HEK293 (cell line): ENCODE measurements around the gene SRSF9.

Experiments
- CTCF ChIP-seq: fragments of 450-650 bp; formaldehyde crosslinking; IDR thresholded peaks from 2 replicates; pipeline ENCODE4 v1.5.1; 2016; ENCODE audit warnings: missing biosample characterization, missing genetic modification characterization
- GFI1B ChIP-seq: fragments of 450-650 bp; formaldehyde crosslinking; IDR thresholded peaks from 2 replicates; pipeline ENCODE4 v1.5.1; 2016; ENCODE audit warnings: missing biosample characterization, missing genetic modification characterization
- KLF16 ChIP-seq: fragments of 450-650 bp; formaldehyde crosslinking; IDR thresholded peaks from 2 replicates; pipeline ENCODE4 v1.5.1; 2017; ENCODE audit warnings: missing biosample characterization, missing genetic modification characterization
- PRDM1 ChIP-seq: fragments of 450-650 bp; formaldehyde crosslinking; IDR thresholded peaks from 2 replicates; pipeline ENCODE4; 2016; ENCODE audit warnings: missing biosample characterization, missing genetic modification characterization
- PRDM2 ChIP-seq: fragments of 450-650 bp; formaldehyde crosslinking; IDR thresholded peaks from 2 replicates; pipeline ENCODE4 v1.5.1; 2016; ENCODE audit warnings: missing biosample characterization, missing genetic modification characterization, borderline replicate concordance
- REST ChIP-seq: fragments of 450-650 bp; formaldehyde crosslinking; IDR thresholded peaks from 2 replicates; pipeline ENCODE4 v1.5.1; 2016; ENCODE audit warnings: missing biosample characterization, missing genetic modification characterization
- ZBTB20 ChIP-seq: fragments of 450-650 bp; formaldehyde crosslinking; IDR thresholded peaks from 2 replicates; pipeline ENCODE4 v1.5.1; 2016; ENCODE audit warnings: missing biosample characterization, missing genetic modification characterization
- ZBTB6 ChIP-seq: fragments of 450-650 bp; formaldehyde crosslinking; IDR thresholded peaks from 2 replicates; pipeline ENCODE4 v1.5.1; 2017; ENCODE audit warnings: missing biosample characterization, missing genetic modification characterization
- ZBTB7A ChIP-seq: fragments of 450-650 bp; formaldehyde crosslinking; IDR thresholded peaks from 2 replicates; pipeline ENCODE4 v1.5.1; 2016; ENCODE audit warnings: low read depth, missing biosample characterization, missing genetic modification characterization
- ZBTB8A ChIP-seq: fragments of 450-650 bp; formaldehyde crosslinking; IDR thresholded peaks from 2 replicates; pipeline ENCODE4 v1.5.1; 2016; ENCODE audit warnings: missing biosample characterization, missing genetic modification characterization
- ZNF202 ChIP-seq: fragments of 450-650 bp; formaldehyde crosslinking; IDR thresholded peaks from 2 replicates; pipeline ENCODE4 v1.5.1; 2016; ENCODE audit warnings: missing biosample characterization, missing genetic modification characterization, borderline replicate concordance
- ZNF335 ChIP-seq: fragments of 450-650 bp; formaldehyde crosslinking; conservative IDR thresholded peaks from 2 replicates; pipeline ENCODE4 v1.5.1; 2016; ENCODE audit warnings: missing biosample characterization, missing genetic modification characterization
- ZNF341 ChIP-seq: fragments of 450-650 bp; formaldehyde crosslinking; IDR thresholded peaks from 2 replicates; pipeline ENCODE4; 2016; ENCODE audit warnings: low read depth, missing biosample characterization, missing genetic modification characterization
- ZNF37A ChIP-seq: fragments of 450-650 bp; IDR thresholded peaks from 2 replicates; pipeline ENCODE4 v1.5.1; 2018; ENCODE audit warnings: missing biosample characterization, missing genetic modification characterization
- ZNF404 ChIP-seq: fragments of 450-650 bp; formaldehyde crosslinking; IDR thresholded peaks from 2 replicates; pipeline ENCODE4 v1.5.1; 2017; ENCODE audit warnings: missing biosample characterization, missing genetic modification characterization
- ZNF521 ChIP-seq: fragments of 450-650 bp; formaldehyde crosslinking; IDR thresholded peaks from 2 replicates; pipeline ENCODE4 v1.5.1; 2017; ENCODE audit warnings: missing biosample characterization, mild to moderate bottlenecking, missing genetic modification characterization
- ZNF548 ChIP-seq: fragments of 450-650 bp; formaldehyde crosslinking; IDR thresholded peaks from 2 replicates; pipeline ENCODE4 v1.5.1; 2016; ENCODE audit warnings: missing biosample characterization, missing genetic modification characterization
- ZNF639 ChIP-seq: fragments of 450-650 bp; formaldehyde crosslinking; IDR thresholded peaks from 2 replicates; pipeline ENCODE4 v1.5.1; 2016; ENCODE audit warnings: missing biosample characterization, missing genetic modification characterization
- ZNF692 ChIP-seq: fragments of 450-650 bp; formaldehyde crosslinking; IDR thresholded peaks from 2 replicates; pipeline ENCODE4 v1.5.1; 2016; ENCODE audit warnings: missing biosample characterization, missing genetic modification characterization
- ZNF704 ChIP-seq: fragments of 450-650 bp; formaldehyde crosslinking; IDR thresholded peaks from 2 replicates; pipeline ENCODE4 v1.5.1; 2016; ENCODE audit warnings: missing biosample characterization, missing genetic modification characterization
- ZNF776 ChIP-seq: fragments of 450-650 bp; formaldehyde crosslinking; IDR thresholded peaks from 2 replicates; pipeline ENCODE4 v1.5.0; 2017; ENCODE audit warnings: missing biosample characterization, missing genetic modification characterization, borderline replicate concordance
- ZNF777 ChIP-seq: fragments of 450-650 bp; formaldehyde crosslinking; IDR thresholded peaks from 2 replicates; pipeline ENCODE4 v1.5.1; 2017; ENCODE audit warnings: missing biosample characterization, missing genetic modification characterization, borderline replicate concordance
- ZNF843 ChIP-seq: fragments of 450-650 bp; formaldehyde crosslinking; IDR thresholded peaks from 2 replicates; pipeline ENCODE4 v1.5.1; 2016; ENCODE audit warnings: missing biosample characterization, missing genetic modification characterization

Gene SRSF9

GRCh38 chr12:120468821-120469449 lies 613 bp downstream of the SRSF9 start (continued):
- TF ChIP-seq ZNF692: no peak
- no peak for TF ChIP-seq GFI1B (tag by site-specific recombination)
- TF ChIP-seq ZNF521: no peak
- no peak for TF ChIP-seq PRDM1 (tag by site-specific recombination)
- TF ChIP-seq ZBTB6 (tag by site-specific recombination): no peak
- no peak for TF ChIP-seq KLF16 (tag by site-specific recombination)
- no peak for TF ChIP-seq ZBTB8A (tag by site-specific recombination)
- peak; percentile 84 for TF ChIP-seq ZNF341
- no peak for TF ChIP-seq ZNF776 (tag by site-specific recombination)
- TF ChIP-seq ZBTB20 (tag by site-specific recombination): peak; percentile 28; the same call in 1 of the 2 replicates
- no peak for TF ChIP-seq ZNF37A
- 0 out of 2 replicates have a peak, but pooled peaks have one; percentile 31 for TF ChIP-seq CTCF (tag by site-specific recombination)
- TF ChIP-seq ZNF777 (tag by site-specific recombination): no peak
- no peak for TF ChIP-seq REST (tag by site-specific recombination)
- TF ChIP-seq ZNF843: no peak
- TF ChIP-seq ZBTB7A (tag by site-specific recombination): peak; percentile 50; the same call in 1 of the 2 replicates
- TF ChIP-seq ZNF202 (tag by site-specific recombination): no peak
- TF ChIP-seq ZNF639 (tag by site-specific recombination): no peak
- TF ChIP-seq ZNF704 (tag by site-specific recombination): no peak
- TF ChIP-seq ZNF404 (tag by site-specific recombination): no peak
- TF ChIP-seq ZNF335: peak; percentile 82
- no peak for TF ChIP-seq ZNF548 (tag by site-specific recombination)
- no peak for TF ChIP-seq PRDM2 (tag by site-specific recombination)
